ACHN (cell line): Measurements from ENCODE around the gene ZNF425.
"Not testable (repeated sequence)": the region's sequence is repeated elsewhere in the genome, so short reads cannot be mapped to it uniquely, and the experiment has no call there.

Source experiments
- DNase-seq: peaks from one replicate; pipeline ENCODE4 v3.0.0-alpha.2; 2015
- in situ Hi-C: cut with HindIII; loops from 2 replicates; pipeline ENCODE4 v1.10.0; 2017; ENCODE audit warnings: low sequenced_read_pairs, low pct_ligation_motif_present, low pct_unique_long_range_greater_than_20kb

Gene ZNF425

GRCh38 chr7:149085866-149086265 lies 40.3 kb downstream of the ZNF425 start:
- no peak for DNase-seq
- in situ Hi-C loops: no loop called here

- in situ Hi-C loops: no loop called here
- no peak for DNase-seq
These were observed 41.7 kb downstream of the ZNF425 start for GRCh38 chr7:149084407-149084806.

GRCh38 chr7:149081914-149082313 lies 44.2 kb downstream of the ZNF425 start:
- DNase-seq: no peak
- in situ Hi-C loops: no loop called here

- in situ Hi-C loops: no loop called here
These were observed 48.5 kb downstream of the ZNF425 start for GRCh38 chr7:149077594-149077993.

GRCh38 chr7:149075286-149075685 lies 50.8 kb downstream of the ZNF425 start:
- in situ Hi-C loops: no loop called here
- no peak for DNase-seq

More at GRCh38 chr7:149077594-149077993, 48.5 kb downstream of the ZNF425 start:
- no peak for DNase-seq

GRCh38 chr7:149074116-149074885 lies 51.8 kb downstream of the ZNF425 start:
- DNase-seq: no peak
- in situ Hi-C loops: no loop called here

- in situ Hi-C loops: no loop called here
These were observed 53.7 kb downstream of the ZNF425 start for GRCh38 chr7:149072438-149072775.

GRCh38 chr7:149071641-149072437 lies 54.3 kb downstream of the ZNF425 start:
- in situ Hi-C loops: no loop called here
- DNase-seq: no peak

More at GRCh38 chr7:149072438-149072775, 53.7 kb downstream of the ZNF425 start:
- DNase-seq: no peak

GRCh38 chr7:149071182-149071635 lies 54.9 kb downstream of the ZNF425 start:
- in situ Hi-C loops: no loop called here
- DNase-seq: no peak

- in situ Hi-C loops: no loop called here
- no peak for DNase-seq
These were observed 55.6 kb downstream of the ZNF425 start for GRCh38 chr7:149070372-149071125.

GRCh38 chr7:149067869-149068268 lies 58.3 kb downstream of the ZNF425 start:
- no peak for DNase-seq
- in situ Hi-C loops: no loop called here

- in situ Hi-C loops: no loop called here
- DNase-seq: no peak
These were observed 62.6 kb downstream of the ZNF425 start for GRCh38 chr7:149063476-149063875.

GRCh38 chr7:149062217-149062899 lies 63.8 kb downstream of the ZNF425 start:
- DNase-seq, in situ Hi-C loops: not testable (repeated sequence)

GRCh38 chr7:149060156-149060555 lies 66.0 kb downstream of the ZNF425 start:
- DNase-seq: no peak
- in situ Hi-C loops: no loop called here

- no peak for DNase-seq
- in situ Hi-C loops: no loop called here
These were observed 72.2 kb downstream of the ZNF425 start for GRCh38 chr7:149053885-149054284.

GRCh38 chr7:149053384-149053783 lies 72.7 kb downstream of the ZNF425 start:
- in situ Hi-C loops: no loop called here
- no peak for DNase-seq
